HepG2 (cell line): ENCODE data around the gene WNT3A. TPM values are rescaled to one million over a fixed set of nuclear protein-coding genes. Genes with fewer than 3 reads are reported as not detected.
A peak's percentile ranks its signal among the peaks of the same experiment; 100 is the strongest.

ENCODE experiments used
- ARHGAP35 ChIP-seq: sonication (generic); formaldehyde crosslinking; IDR thresholded peaks from 2 replicates; pipeline ENCODE4 v1.9.0; 2022; ENCODE audit warnings: mild to moderate bottlenecking, inconsistent platforms, moderate library complexity, missing genetic modification reagents, borderline replicate concordance
- CREM ChIP-seq, 2 experiments: sonication (generic) in 1 of 2; formaldehyde crosslinking in 1 of 2; IDR thresholded peaks; 2 replicates each; pipeline versions ENCODE4 v1.4.0 to v1.6.1; 2016 to 2020; ENCODE audit warnings: antibody characterized with exemption in 1 of 2, mild to moderate bottlenecking in 1 of 2, missing genetic modification reagents in 1 of 2
- DNMT3B ChIP-seq: conservative IDR thresholded peaks from 2 replicates; pipeline ENCODE4 v1.6.1; 2016; ENCODE audit warnings: missing biosample characterization, control low read depth
- GATAD2A ChIP-seq: IDR thresholded peaks from 2 replicates; pipeline ENCODE4 v1.6.1; 2016
- HMG20A ChIP-seq: IDR thresholded peaks from 2 replicates; pipeline ENCODE4 v1.6.1; 2016; ENCODE audit warnings: borderline replicate concordance
- HMGXB3 ChIP-seq: sonication (generic); formaldehyde crosslinking; IDR thresholded peaks from 2 replicates; pipeline ENCODE4 v1.4.0; 2020; ENCODE audit warnings: missing genetic modification reagents, borderline replicate concordance
- HOXA3 ChIP-seq: sonication (generic); formaldehyde crosslinking; IDR thresholded peaks from 2 replicates; pipeline ENCODE4 v1.5.0; 2020; ENCODE audit warnings: missing genetic modification reagents
- HOXA9 ChIP-seq: sonication (generic); formaldehyde crosslinking; IDR thresholded peaks from 2 replicates; pipeline ENCODE4 v1.8.1; 2022; ENCODE audit warnings: missing genetic modification reagents, mild to moderate bottlenecking, moderate library complexity, borderline replicate concordance
- MED13 ChIP-seq: sonication (generic); formaldehyde crosslinking; IDR thresholded peaks from 2 replicates; pipeline ENCODE4 v1.5.0; 2020; ENCODE audit warnings: missing genetic modification reagents
- NFE2L1 ChIP-seq: sonication (generic); formaldehyde crosslinking; IDR thresholded peaks from 2 replicates; pipeline ENCODE4 v1.4.0; 2020; ENCODE audit warnings: missing genetic modification reagents, mild to moderate bottlenecking, borderline replicate concordance
- NR2F6 ChIP-seq, 2 experiments: IDR thresholded peaks; 2 replicates each; pipeline ENCODE4 v1.6.1; 2016; ENCODE audit warnings: antibody characterized with exemption in 1 of 2, mild to moderate bottlenecking in 1 of 2
- RFXAP ChIP-seq: sonication (generic); formaldehyde crosslinking; IDR thresholded peaks from 2 replicates; pipeline ENCODE4 v1.4.0; 2020; ENCODE audit warnings: missing genetic modification reagents, borderline replicate concordance
- SAFB2 ChIP-seq: sonication (generic); formaldehyde crosslinking; IDR thresholded peaks from 2 replicates; pipeline ENCODE4 v1.5.1; 2020; ENCODE audit warnings: missing genetic modification reagents, low read depth, mild to moderate bottlenecking, borderline replicate concordance
- SRY ChIP-seq: sonication (generic); formaldehyde crosslinking; IDR thresholded peaks from 2 replicates; pipeline ENCODE4 v1.8.0; 2022; ENCODE audit warnings: mild to moderate bottlenecking, missing genetic modification reagents
- TFE3 ChIP-seq: IDR thresholded peaks from 2 replicates; pipeline ENCODE4 v1.6.1; 2016
- TMF1 ChIP-seq: sonication (generic); formaldehyde crosslinking; IDR thresholded peaks from 2 replicates; pipeline ENCODE4 v1.8.1; 2022; ENCODE audit warnings: low read depth, missing genetic modification reagents
- ZBTB4 ChIP-seq: sonication (generic); formaldehyde crosslinking; IDR thresholded peaks from 2 replicates; pipeline ENCODE4 v1.4.0; 2020; ENCODE audit warnings: missing genetic modification reagents, mild to moderate bottlenecking, borderline replicate concordance
- ZFY ChIP-seq: sonication (generic); formaldehyde crosslinking; IDR thresholded peaks from 2 replicates; pipeline ENCODE4 v1.4.0; 2020; ENCODE audit warnings: missing genetic modification reagents
- ZIK1 ChIP-seq: sonication (generic); formaldehyde crosslinking; IDR thresholded peaks from 2 replicates; pipeline ENCODE4 v1.5.0; 2020; ENCODE audit warnings: mild to moderate bottlenecking, low read depth, missing genetic modification reagents, borderline replicate concordance
- ZNF550 ChIP-seq: sonication (generic); formaldehyde crosslinking; IDR thresholded peaks from 2 replicates; pipeline ENCODE4 v1.4.0; 2020; ENCODE audit warnings: mild to moderate bottlenecking, missing genetic modification reagents, borderline replicate concordance
- ZNF788 ChIP-seq: sonication (generic); formaldehyde crosslinking; IDR thresholded peaks from 2 replicates; pipeline ENCODE4 v1.5.0; 2020; ENCODE audit warnings: mild to moderate bottlenecking, missing genetic modification reagents, borderline replicate concordance
- polyA plus RNA-seq, 8 experiments: library from polyadenylated mRNA; depleted of rRNA in 3 of 8; stranded (reverse) in 7 of 8; unstranded in 1 of 8; fragments of >200 nt; fragmentation: Illumina TruSeq in 4 of 8; extraction: Trizol in 4 of 8; gene quantifications; 2 replicates each; pipeline versions ENCODE4 v1.2.1 to v1.2.3, GENCODE V29; 2011 to 2016; ENCODE audit warnings: low read depth in 4 of 8, missing spikeins in 1 of 8, mixed read lengths in 1 of 8; ENCODE audit not compliant: insufficient read depth in 1 of 8
- total RNA-seq, 5 experiments: library from RNA; depleted of rRNA; stranded (reverse); fragments of >200 nt; fragmentation: Illumina TruSeq; extraction: Trizol; gene quantifications; 2 replicates each; pipeline ENCODE4 v1.2.3, GENCODE V29; 2016; ENCODE audit warnings: low read depth in 1 of 5

Gene WNT3A
- total and polyA plus RNA-seq, 2 of the 13 experiments (the other 11 are each of a cell fraction or from before 2014, with no cell fraction given) = not detected

GRCh38 chr1:228109962-228110488, 103.2 kb downstream of the WNT3A start (continued):
- no peak for TF ChIP-seq HMGXB3 (CRISPR knock-in tag)
- TF ChIP-seq HMG20A (CRISPR knock-in tag) = no peak; the same call in 1 of the 2 replicates
- TF ChIP-seq NFE2L1 (CRISPR knock-in tag) = no peak
- TF ChIP-seq TMF1 = no peak
- no peak for TF ChIP-seq RFXAP
- peak; percentile 16; the same call in 1 of the 2 replicates for TF ChIP-seq TFE3
- TF ChIP-seq SRY (CRISPR knock-in tag) = no peak
- TF ChIP-seq ZFY (CRISPR knock-in tag) = peak; percentile 36; the same call in 1 of the 2 replicates
- TF ChIP-seq SAFB2 (CRISPR knock-in tag) = no peak
- TF ChIP-seq ZBTB4 (CRISPR knock-in tag) = no peak
- no peak for TF ChIP-seq ZIK1 (CRISPR knock-in tag)
- no peak for TF ChIP-seq NR2F6 (IDR thresholded peaks at IDR 0.05)
- TF ChIP-seq NR2F6 (CRISPR knock-in tag; IDR thresholded peaks at IDR 0.05) = peak; percentile 52
- no peak for TF ChIP-seq ARHGAP35 (CRISPR knock-in tag)
- no peak for TF ChIP-seq DNMT3B
- TF ChIP-seq HOXA3 (CRISPR knock-in tag) = peak; percentile 27; the same call in 1 of the 2 replicates
- TF ChIP-seq ZNF788 (CRISPR knock-in tag) = no peak
- TF ChIP-seq HOXA9 (CRISPR knock-in tag) = no peak
- no peak for TF ChIP-seq MED13 (CRISPR knock-in tag)
- peak; percentile 21; the same call in 1 of the 2 replicates for TF ChIP-seq GATAD2A (CRISPR knock-in tag)
- TF ChIP-seq ZNF550 = no peak
- peak; percentile 36; the same call in 1 of the 2 replicates for TF ChIP-seq CREM (IDR thresholded peaks at IDR 0.05)
- no peak for TF ChIP-seq CREM (CRISPR knock-in tag; IDR thresholded peaks at IDR 0.05)
